NCI-H526 (cell line): ENCODE measurements around the gene ABCB8.
A peak's percentile ranks its signal among the peaks of the same experiment; 100 is the strongest.
"Not testable (repeated sequence)": the region's sequence is repeated elsewhere in the genome, so short reads cannot be mapped to it uniquely, and the experiment has no call there.

ENCODE experiments used
- DNase-seq, 2 experiments: peaks; one replicate each; lab custom pipeline; 2025; lab: John Stamatoyannopoulos, UW

The ABCB8 gene

GRCh38 chr7:150997817-150998216 lies 30.4 kb upstream of the ABCB8 start:
- DNase-seq, result no peak

GRCh38 chr7:150998341-150998740 lies 29.9 kb upstream of the ABCB8 start:
- no peak for DNase-seq

- no peak for DNase-seq
Observed at GRCh38 chr7:150999001-150999400, 29.2 kb upstream of the ABCB8 start.

GRCh38 chr7:150999497-151000230 lies 28.6 kb upstream of the ABCB8 start:
- no peak for DNase-seq

- no peak for DNase-seq
Observed at GRCh38 chr7:151000897-151001495, 27.3 kb upstream of the ABCB8 start.

GRCh38 chr7:151001546-151001945 lies 26.7 kb upstream of the ABCB8 start:
- DNase-seq, result no peak

- DNase-seq, result no peak
Observed at GRCh38 chr7:151003572-151003971, 24.7 kb upstream of the ABCB8 start.

GRCh38 chr7:151005566-151005965 lies 22.7 kb upstream of the ABCB8 start:
- no peak for DNase-seq

GRCh38 chr7:151006590-151007300 lies 21.5 kb upstream of the ABCB8 start:
- no peak for DNase-seq

GRCh38 chr7:151007469-151007898 lies 20.8 kb upstream of the ABCB8 start:
- DNase-seq, result no peak

GRCh38 chr7:151008143-151008510 lies 20.1 kb upstream of the ABCB8 start:
- no peak for DNase-seq

GRCh38 chr7:151008511-151009323 lies 19.5 kb upstream of the ABCB8 start:
- DNase-seq, result no peak

GRCh38 chr7:151009327-151010036 lies 18.8 kb upstream of the ABCB8 start:
- DNase-seq, result no peak

- DNase-seq, result no peak
Observed at GRCh38 chr7:151010037-151010306, 18.3 kb upstream of the ABCB8 start.

- DNase-seq, result peak in 1 of 2 experiments; percentile 30
Observed at GRCh38 chr7:151010307-151011096, 17.7 kb upstream of the ABCB8 start.

- DNase-seq, result no peak
Observed at GRCh38 chr7:151011097-151011409, 17.2 kb upstream of the ABCB8 start.

GRCh38 chr7:151011616-151012015 lies 16.6 kb upstream of the ABCB8 start:
- not testable (repeated sequence) for DNase-seq

GRCh38 chr7:151012031-151012692 lies 16.1 kb upstream of the ABCB8 start:
- no peak for DNase-seq

GRCh38 chr7:151012911-151013347 lies 15.3 kb upstream of the ABCB8 start:
- peak; percentile 52 to 88 for DNase-seq

- DNase-seq, result peak in 1 of 2 experiments; percentile 78
Observed at GRCh38 chr7:151013356-151013732, 14.9 kb upstream of the ABCB8 start.
